HG02885 (cell line): Measurements from ENCODE around the gene FLVCR2.

Experiments
- ATAC-seq: cut with Tn5 transposase; IDR thresholded peaks from one replicate; pipeline ENCODE4 v1.9.1; 2021; ENCODE audit warnings: mild to moderate bottlenecking; ENCODE audit not compliant: unreplicated experiment, poor library complexity

FLVCR2 gene, protein sequence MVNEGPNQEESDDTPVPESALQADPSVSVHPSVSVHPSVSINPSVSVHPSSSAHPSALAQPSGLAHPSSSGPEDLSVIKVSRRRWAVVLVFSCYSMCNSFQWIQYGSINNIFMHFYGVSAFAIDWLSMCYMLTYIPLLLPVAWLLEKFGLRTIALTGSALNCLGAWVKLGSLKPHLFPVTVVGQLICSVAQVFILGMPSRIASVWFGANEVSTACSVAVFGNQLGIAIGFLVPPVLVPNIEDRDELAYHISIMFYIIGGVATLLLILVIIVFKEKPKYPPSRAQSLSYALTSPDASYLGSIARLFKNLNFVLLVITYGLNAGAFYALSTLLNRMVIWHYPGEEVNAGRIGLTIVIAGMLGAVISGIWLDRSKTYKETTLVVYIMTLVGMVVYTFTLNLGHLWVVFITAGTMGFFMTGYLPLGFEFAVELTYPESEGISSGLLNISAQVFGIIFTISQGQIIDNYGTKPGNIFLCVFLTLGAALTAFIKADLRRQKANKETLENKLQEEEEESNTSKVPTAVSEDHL

DNA sequence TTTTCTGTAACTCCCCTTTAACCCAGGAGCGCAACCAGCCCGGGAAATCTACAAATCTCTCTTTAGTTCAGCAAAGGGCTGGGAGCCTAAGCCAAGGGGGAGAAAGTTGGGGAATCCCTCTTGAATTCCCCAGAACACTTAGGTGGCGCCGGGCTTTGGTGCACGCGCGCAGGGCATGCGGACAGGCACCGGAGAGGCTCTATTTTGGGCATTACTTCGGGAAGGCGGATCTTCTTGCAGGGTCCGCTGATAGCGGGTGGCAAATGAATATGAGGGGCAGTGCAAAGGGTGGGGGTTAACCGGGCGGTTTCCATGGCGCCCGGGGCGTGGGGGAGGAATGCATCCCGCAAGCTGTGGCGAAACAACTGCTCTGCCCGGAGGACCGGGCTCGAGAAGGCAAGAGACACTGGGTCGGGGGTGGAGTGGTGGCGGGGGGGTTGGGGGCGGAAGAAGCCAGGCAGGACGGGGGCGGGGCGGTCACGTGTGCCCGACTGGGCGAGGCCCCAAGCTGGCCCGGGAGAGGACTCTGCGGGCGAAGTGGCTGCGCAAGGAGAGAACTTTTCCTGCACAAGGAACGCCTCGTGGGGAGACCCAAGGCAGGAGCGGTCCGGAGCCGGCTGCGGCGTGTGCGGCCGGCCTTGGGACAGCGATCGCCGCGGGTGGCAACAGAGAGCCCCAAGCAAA is at the start of gene FLVCR2:
TSS of gene FLVCR2 (plus strand) at position 519 of the 684 bp plus-strand sequence. CDS start 353 bp downstream, outside the sequence.
- ATAC-seq, result peak; percentile 43

DNA sequence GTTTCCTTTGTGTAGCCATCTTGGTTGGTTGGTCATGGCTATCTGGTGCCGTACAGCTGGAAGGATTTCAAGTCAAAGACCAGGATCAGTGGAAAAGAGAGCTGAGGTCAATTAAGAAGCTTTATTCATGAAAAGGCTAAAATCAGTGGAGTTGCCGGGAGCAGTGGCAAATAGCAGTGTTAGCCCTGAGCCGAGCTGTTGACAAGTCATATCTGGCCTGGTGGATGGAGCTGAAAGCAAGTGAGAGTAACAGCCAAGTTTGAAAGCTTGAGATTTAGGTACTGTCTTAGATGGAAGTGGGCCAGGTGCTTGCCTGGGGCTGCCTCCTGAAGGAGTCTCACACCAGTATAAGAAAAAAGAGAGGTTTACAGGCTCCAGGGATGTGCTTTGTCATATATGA is 47.2 kb upstream of the FLVCR2 start:
- no peak for ATAC-seq

DNA sequence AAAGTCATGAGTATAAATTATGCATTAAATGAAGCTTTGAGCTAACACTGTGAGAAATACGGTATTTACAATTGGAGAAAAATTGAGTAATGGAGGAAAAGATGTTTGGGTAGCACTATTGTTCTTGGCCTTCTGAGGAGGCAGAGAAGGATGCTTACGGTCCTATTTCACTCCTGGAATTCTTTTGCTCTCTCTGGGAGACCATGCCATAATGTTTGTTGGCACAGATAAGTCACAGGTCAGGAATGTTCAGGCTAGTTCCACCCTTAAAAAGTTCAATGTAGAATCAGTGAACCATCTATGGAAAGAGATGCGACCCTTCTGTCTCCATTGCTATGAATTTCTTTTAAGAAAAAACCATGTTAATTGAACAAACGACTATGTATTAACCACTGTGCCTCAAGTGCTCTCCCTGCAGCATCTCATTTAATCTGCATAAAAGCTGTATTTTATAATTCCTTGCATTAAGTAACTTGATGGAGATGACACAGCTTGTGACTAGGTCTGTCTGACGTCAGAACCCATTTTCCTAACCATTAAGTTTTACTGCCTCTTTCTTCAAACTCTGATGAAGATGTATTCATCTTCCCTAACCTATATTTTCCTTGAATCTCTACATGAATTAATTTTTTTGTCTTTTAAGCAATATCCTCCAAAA is 46.6 kb upstream of the FLVCR2 start:
- no peak for ATAC-seq

DNA sequence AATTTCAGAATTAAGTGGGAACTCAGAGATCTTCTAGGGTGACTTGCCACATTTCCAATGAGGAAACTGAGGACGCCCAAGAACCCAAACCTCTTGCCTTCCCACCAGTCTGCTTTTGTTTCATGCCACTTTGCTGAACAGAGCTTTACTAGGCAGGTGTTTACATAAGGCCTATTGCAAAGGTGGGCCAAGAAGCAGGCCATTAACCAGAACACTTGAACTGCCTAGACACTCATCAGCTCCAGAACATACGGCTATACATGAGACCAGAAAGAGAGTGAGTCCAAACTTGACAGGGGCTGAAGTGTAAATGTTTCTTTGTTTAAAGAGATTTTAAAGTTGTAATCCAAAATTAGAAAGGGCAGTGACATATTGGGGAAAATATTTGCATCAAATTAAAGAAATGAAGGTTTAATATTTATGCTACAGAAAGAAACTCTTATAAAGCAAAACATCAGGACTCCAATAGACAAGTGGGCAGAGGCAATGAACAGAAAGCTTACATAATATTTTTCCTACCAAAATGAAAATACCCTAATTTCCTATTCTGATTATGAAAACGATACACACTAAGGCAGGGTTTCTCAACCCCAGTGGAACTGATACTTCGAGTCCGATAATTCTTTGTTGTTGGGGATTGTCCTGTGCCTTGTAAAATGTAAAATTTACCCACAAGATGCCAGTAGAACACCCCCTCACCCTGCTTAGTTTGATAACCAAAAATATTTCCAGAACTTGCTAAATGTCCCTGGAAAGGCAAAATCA is 44.4 kb upstream of the FLVCR2 start:
- ATAC-seq, result no peak

DNA sequence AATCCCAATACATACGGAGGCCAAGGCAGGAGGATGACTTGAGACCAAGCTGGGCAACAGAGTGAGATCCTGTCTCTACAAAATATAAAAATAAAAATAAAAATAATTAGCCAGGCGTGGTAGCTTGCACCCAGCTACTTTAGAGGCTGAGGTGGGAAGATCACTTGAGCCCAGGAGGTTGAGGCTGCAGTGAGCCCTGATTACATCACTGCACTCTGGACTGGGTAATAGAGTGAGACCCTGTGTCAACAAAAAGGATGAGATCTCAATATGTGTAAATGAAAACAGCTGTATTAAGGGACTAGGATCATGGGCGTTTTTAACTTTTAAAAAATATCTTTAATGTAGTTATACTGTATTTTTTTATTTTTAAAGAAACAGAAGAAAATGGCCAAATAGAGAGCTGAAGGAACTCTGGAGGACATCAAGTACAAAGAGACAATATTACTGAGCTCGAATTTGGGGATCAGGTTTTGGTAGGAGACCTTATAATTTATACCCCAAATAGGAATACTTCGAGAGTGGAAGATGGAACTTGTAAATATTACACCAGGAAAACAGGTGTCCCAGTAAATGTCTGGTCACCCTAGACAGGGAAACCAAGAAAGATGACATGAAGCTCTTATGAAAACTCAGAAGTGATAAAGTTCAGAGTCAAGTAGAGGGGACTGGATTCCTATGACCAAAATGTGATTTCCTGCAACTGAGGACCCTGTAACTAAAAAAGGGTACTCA is 43.1 kb upstream of the FLVCR2 start:
- no peak for ATAC-seq

DNA sequence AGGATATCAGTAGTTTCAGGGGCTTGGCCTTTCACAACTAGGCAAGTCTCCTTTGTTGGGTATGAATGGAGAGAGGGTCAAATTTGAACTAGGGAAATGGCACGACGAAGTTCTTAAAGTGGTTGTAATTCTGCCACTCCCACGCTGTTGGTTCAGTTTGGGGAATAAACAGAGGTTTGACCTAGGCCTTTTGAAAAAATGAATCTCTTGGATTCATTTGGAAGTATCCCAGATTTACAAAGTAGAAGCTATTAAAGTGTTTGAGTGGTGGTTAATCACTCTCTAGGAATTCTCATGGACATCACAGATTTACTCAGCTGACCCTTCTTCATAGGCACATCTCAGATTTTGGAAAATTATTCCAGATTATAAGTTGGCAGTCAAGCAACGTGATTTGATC is 41.3 kb upstream of the FLVCR2 start:
- no peak for ATAC-seq

DNA sequence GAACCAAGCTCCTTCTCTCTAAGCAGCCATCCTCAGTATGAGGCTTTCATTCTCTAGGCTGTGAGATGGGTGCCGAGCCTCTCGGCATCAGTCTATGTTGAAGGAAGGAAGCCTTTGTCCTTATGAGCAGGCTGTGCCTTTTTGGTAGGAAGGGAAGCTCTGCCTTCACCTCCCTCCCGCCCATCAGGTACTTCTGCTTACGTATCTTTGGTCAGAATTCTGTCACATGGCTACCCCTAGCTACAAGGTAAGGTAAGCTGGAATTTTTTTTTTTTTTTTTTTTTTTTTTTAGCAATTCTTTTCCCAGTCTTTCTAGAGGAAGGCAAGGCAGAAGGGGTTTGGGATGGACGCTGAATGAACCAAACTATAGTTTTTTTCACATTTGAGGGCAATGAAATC is 39.3 kb upstream of the FLVCR2 start:
- no peak for ATAC-seq

DNA sequence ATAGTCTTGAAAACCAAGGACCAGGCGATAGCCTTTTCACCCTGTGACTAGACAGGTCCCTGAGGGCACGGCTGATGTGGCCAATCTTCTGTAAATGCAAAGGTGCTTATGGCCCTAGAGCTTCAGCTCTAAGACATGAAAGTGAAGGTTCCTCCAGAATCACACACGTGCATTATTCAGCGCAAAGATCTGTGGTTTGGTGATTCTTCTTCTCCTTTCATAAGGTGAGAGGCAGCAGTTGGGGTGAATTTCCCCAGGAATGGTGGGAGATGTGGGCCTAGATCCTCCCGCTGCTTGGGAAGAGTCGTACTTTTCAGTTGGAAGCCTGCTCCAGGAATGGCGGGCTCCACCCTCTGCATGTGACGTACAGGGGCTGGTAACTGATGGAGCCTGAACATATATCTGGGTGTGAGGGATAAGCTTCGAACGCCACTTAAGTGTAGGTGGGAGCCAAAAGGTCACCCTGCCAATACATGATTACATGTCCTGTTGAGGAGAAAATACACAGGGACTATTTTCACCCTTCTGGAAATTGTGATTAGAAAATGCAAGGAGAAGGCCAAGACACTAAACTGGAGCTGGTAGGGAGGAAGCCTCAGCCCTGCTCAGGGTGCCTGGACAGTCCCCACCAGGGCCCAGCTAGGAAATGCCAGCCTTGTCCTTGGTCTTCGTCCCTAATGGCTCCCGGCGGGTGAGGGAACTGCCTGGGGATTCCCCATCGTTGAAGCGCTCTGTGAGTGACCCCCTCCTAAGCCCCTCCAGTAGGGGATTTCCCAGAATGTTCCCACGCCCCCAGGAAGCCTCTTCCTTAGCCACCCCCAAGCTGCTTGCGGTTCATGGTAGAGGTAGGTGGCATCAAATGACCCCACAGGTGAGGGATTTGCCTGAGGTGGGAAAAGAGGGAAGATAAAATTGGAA is 38.6 kb upstream of the FLVCR2 start:
- peak; percentile 53 for ATAC-seq

DNA sequence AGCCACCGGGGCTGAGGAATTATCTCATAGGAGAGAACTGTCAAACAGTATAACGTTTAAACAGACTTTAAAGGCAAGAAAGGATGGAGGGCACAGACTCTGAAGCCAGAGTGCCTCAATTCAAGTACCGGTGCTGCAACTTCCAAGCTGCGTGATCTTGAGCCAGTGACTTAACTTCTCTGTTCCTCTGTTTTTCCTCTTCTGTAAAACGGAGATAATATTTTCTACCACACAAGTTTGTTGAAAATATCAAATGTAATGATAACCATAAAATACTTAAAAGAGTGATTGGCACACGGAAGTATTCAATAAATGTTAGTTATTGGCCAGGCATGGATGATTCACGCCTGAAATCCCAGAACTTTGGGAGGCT is 38.0 kb upstream of the FLVCR2 start:
- no peak for ATAC-seq

DNA sequence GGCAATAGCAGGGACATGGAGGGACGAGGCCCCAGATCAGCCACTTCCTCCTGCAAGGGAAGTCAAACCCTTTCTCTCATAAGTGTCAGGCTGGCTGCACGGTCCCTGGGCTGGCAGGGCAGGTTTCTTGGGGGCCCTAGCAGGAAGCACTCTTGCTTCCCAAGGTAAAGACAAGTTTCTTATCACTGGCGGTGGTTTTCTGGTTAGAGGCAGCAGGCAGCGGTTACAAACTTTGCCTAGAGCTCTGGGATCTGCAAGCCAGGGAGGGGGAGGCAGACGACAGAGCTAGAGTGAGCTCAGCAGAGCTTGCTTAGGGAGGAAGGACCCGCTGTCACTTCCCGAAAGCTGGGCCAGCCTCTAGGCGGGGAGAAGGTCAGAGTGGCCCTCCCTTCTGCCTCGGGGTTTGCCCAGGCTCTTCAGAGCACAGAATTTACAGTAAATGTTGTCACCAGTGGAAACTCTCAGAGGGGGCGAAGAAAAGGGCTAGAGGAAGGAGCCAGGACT is 35.8 kb upstream of the FLVCR2 start:
- ATAC-seq, result peak; percentile 76

DNA sequence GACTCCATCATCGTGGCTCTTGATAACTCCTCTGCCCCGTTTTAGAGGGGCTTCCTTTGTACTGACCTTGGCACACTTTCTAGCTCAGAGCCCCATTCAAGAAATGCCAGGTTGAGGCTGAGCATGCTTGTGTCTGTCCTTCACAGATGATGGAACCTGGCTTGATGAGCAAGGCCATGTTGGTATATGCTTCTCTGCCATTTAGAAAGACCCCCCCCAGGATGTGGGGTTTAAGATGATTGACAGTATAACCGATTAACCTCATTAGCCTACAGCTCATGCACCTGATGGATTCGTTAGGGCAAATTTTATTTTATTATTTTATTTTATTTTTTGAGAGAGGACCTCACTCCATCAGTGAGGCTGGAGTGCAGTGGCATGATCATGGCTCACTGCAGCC is 35.2 kb upstream of the FLVCR2 start:
- ATAC-seq, result no peak

DNA sequence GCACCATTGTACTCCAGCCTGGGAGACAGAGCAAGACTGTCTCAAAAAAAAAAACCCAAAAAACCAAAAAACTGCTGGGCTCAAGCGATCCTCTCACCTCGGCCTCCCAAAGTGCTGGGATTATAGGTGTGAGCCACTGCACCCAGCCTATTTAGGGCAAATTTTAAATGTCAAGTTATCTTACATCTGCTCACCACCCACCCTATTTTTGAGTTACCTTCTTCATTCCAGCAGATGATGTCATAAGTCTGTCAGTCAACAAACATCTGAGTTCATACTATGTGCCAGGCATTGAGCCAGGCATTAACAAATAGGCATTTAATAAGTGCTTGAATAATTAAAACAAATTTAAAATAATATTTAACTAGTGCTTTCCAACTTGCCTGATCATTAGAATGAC is 34.6 kb upstream of the FLVCR2 start:
- ATAC-seq, result no peak

DNA sequence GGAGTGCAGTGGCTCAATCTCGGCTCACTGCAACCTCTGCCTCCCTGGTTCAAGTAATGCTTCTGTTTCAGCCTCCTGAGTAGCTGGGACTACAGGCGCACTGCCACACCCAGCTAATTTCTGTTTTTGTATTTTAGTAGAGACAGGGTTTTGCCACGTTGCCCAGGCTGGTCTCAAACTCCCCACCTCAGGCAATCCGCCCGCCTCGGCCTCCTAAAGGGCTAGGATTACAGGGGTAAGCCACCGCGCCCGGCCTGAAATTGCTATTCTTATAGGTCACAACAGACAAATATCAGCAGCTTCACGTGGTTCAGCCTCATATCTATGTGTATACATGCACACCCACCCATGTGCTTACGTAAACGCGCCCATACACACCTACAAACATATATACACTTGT is 32.5 kb upstream of the FLVCR2 start:
- ATAC-seq, result no peak

DNA sequence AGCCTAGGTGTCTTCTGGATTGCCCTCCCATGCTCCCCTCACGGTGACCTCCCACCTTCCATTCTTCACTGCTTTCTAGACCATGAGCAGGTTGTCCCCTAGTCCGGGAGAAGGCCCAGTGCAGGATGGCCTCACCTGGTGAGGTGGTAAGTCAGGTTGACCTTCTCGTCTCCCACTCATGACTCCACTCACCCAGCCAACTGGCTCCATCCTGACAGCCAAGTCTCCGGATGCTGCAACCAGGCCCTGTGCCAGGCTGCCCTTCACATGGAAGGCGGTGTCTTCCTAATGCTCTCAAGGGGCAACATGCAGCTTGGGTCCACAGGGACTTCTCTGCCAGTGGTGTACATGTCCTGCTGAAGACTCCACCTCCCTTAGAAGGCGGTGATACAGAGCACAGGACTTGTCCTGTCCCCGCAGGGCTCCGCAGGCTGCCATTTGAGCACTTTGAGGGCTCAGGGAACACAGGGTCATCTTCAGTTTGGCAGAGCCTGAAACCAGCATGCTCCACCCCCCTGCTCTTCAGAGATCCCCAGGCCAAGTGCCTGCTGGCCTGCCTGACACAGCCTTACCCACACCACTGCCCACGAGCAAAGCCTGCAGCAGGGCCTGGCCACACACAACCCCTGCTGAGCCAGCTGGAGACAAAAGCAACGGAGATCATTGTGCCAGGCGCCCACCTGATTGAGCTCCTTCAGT is 30.7 kb upstream of the FLVCR2 start:
- no peak for ATAC-seq

DNA sequence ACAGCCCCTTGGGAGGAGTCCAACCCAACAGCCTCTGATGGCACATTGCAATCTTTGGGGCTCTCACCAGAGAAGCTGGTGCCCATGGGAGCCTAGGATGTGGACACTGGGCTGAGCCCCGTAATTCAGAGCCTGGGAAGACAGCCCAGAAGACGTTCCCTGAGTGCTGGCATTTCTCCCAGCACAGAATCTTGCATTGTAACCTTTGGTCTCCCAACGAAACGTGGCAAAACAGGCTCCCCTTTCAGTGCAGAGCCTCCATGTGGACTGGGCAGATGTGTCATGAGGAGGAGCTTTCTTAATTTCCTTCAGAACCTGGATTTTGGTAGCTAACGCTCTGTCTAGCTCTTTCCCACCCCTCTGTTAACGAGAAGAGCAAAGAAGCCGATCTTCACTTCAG is 29.9 kb upstream of the FLVCR2 start:
- no peak for ATAC-seq

DNA sequence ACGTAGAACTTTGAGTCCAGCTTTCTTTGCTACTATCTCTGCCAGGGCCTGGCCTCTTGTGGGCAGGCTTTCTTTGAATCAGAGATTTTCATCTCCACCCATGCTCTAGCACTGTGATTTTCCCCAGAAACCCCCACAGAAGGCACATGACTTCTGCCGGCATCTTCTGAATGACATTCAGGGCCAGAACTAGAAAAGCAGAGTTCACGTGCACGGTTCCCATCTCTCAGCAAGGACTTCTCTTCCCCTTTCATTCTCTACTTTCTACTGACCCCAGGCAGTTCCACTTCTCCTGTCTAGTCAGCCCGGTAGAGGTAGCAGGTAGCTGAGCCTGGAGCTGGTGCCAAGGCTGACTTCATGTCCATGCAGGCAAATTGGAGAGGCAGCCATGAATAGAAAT is 29.3 kb upstream of the FLVCR2 start:
- peak; percentile 79 for ATAC-seq

DNA sequence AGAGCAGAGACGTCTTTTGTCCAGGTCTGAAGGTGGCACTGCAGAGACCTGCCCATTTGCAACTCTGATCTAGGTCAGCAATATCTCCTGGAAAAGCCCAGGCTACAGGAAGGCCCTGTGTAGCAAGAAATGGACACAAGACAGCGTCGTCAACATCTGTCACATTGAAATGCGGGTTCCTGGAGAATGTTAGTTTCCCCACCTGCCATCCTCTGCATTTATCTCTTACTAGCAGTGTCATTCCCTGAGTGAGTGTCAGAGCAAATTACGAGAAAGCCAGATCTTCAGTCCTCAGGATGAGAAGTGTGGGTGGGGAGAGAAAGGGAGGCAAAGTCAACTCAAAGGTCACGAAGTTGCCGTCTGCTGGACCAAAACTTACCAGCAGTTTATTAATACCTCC is 27.4 kb upstream of the FLVCR2 start:
- ATAC-seq, result no peak

DNA sequence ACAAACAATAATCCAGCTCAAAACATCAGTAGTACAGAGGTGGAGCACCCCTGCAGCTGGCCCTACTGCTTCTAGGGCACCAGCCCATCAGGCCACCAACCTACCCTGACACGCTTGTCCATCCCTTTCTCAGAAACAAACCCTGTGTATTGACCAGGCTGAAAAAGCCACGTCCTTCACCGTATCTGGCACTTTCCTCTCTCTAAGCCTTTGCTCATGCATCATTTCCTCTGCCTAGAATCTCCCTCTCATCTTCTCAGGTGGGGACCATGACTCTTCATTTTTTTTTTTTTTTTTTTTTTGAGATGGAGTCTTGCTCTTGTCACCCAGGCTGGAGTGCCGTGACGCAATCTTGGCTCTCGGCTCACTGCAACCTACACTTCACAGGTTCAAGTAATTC is 25.3 kb upstream of the FLVCR2 start:
- no peak for ATAC-seq
